ENCODE data around the gene PRDM11. TPM values are rescaled to one million over a fixed set of nuclear protein-coding genes. Genes with fewer than 3 reads are reported as not detected.

The PRDM11 gene
- total and polyA plus RNA-seq, 2 of the 4 experiments (the other 2 are of a cell fraction), result 2.2 to 2.7 TPM

- in situ Hi-C loops (cut with MboI; ENCODE audit: low sequenced_read_pairs) (no loop called here), intact Hi-C loops (cut with micrococcal nuclease) (no loop called here), dilution Hi-C loops (cut with HindIII; ENCODE audit: low sequenced_read_pairs, unreplicated experiment) (no loop called here)
- no peak overlapping the region for H3K27ac ChIP-seq (ENCODE audit: insufficient read depth, low read length)
- H2BK15ac ChIP-seq (ENCODE audit: low read depth, low read length), result no peak overlapping the region
- DNase-seq (no peak), ATAC-seq (ENCODE audit: low read depth) (no peak)
- H3K27me3 ChIP-seq (ENCODE audit: control insufficient read depth, insufficient read depth, low read length), result peaks cover 5% of the 10 kb centered on the region
- H3K4ac ChIP-seq (ENCODE audit: low read depth, low read length), result no peak overlapping the region
- BruUV-seq (replicated peaks), result no TSS peak
- no peak overlapping the region for H3K23ac ChIP-seq (ENCODE audit: low read depth, low read length)
- no peak overlapping the region for H3K4me2 ChIP-seq (ENCODE audit: low read depth, low read length)
- no peak overlapping the region for H2AFZ ChIP-seq (replicated peaks; ENCODE audit: low read length, poor library complexity)
- 0 out of 2 replicates have a peak, but pooled peaks cover 1% of the 10 kb centered on the region for H3K4me1 ChIP-seq (ENCODE audit: control insufficient read depth, insufficient read depth, low read length)
- WGBS, 2 experiments (ENCODE audit: extremely low coverage in 2 of 2, insufficient read length in 1 of 2), result no CpG with 5 or more reads among the region's 4 CpGs
- no peak overlapping the region for H3K18ac ChIP-seq (ENCODE audit: low read depth, low read length)
- H2BK5ac ChIP-seq (ENCODE audit: low read depth, low read length, poor library complexity, severe bottlenecking), result no peak overlapping the region
- H4K8ac ChIP-seq (ENCODE audit: low read depth in 2 of 2, low read length in 2 of 2), result no peak overlapping the region
- H2BK120ac ChIP-seq (ENCODE audit: low read depth, low read length), result no peak overlapping the region
- no peaks in the 10 kb centered on the region; the same call in 1 of the 2 replicates for H3K9me3 ChIP-seq (ENCODE audit: control insufficient read depth, insufficient read depth, low read length)
- TF ChIP-seq RCOR1 (IDR thresholded peaks at IDR 0.05; ENCODE audit: insufficient replicate concordance, low read length), result no peak
- TF ChIP-seq, protein P1, sequence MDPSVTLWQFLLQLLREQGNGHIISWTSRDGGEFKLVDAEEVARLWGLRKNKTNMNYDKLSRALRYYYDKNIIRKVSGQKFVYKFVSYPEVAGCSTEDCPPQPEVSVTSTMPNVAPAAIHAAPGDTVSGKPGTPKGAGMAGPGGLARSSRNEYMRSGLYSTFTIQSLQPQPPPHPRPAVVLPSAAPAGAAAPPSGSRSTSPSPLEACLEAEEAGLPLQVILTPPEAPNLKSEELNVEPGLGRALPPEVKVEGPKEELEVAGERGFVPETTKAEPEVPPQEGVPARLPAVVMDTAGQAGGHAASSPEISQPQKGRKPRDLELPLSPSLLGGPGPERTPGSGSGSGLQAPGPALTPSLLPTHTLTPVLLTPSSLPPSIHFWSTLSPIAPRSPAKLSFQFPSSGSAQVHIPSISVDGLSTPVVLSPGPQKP (IDR thresholded peaks at IDR 0.05; ENCODE audit: borderline replicate concordance, low read depth, low read length), result no peak
- TF ChIP-seq SMC3 (IDR thresholded peaks at IDR 0.05; ENCODE audit: low read depth, low read length), result no peak
- TF ChIP-seq FOS (IDR thresholded peaks at IDR 0.05; ENCODE audit: low read depth, low read length), result no peak
- no peak for TF ChIP-seq MAZ (IDR thresholded peaks at IDR 0.05; ENCODE audit: borderline replicate concordance, low read depth, low read length)
- TF ChIP-seq BHLHE40 (IDR thresholded peaks at IDR 0.05; ENCODE audit: low read depth, low read length), result no peak
- TF ChIP-seq POLR2A (IDR thresholded peaks at IDR 0.05; ENCODE audit: low read depth, low read length), result no peak
- TF ChIP-seq, protein P2, sequence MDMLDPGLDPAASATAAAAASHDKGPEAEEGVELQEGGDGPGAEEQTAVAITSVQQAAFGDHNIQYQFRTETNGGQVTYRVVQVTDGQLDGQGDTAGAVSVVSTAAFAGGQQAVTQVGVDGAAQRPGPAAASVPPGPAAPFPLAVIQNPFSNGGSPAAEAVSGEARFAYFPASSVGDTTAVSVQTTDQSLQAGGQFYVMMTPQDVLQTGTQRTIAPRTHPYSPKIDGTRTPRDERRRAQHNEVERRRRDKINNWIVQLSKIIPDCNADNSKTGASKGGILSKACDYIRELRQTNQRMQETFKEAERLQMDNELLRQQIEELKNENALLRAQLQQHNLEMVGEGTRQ (IDR thresholded peaks at IDR 0.05; ENCODE audit: low read depth, low read length), result no peak
- no peak for TF ChIP-seq RAD21 (IDR thresholded peaks at IDR 0.05; ENCODE audit: low read length)
- TF ChIP-seq RFX5 (IDR thresholded peaks at IDR 0.05; ENCODE audit: low read depth, low read length), result no peak
- TF ChIP-seq CTCF (conservative IDR thresholded peaks at IDR 0.05; ENCODE audit: low read depth, low read length), result no peak
- no peak for TF ChIP-seq CHD1 (IDR thresholded peaks at IDR 0.05; ENCODE audit: low read depth, low read length)
- H3K56ac ChIP-seq (ENCODE audit: extremely low read depth, insufficient read depth, low read length), result no peak overlapping the region
- no peak overlapping the region for H4K91ac ChIP-seq (ENCODE audit: insufficient read depth, low read depth, low read length)
- CTCF ChIA-PET, result no interaction called here
- no peak overlapping the region for H4K5ac ChIP-seq (ENCODE audit: low read depth, low read length)
- no peak overlapping the region for H3K9ac ChIP-seq (ENCODE audit: low read depth, low read length)
- H2BK20ac ChIP-seq (ENCODE audit: low read depth, low read length), result no peak overlapping the region
- H3K4me3 ChIP-seq (ENCODE audit: insufficient read depth, low read depth, low read length), result no peak overlapping the region
- no peaks in the 10 kb centered on the region for H3K36me3 ChIP-seq (ENCODE audit: control insufficient read depth, insufficient read depth, low read length)
- no peak overlapping the region for H2AK9ac ChIP-seq (replicated peaks; ENCODE audit: low read depth, low read length, poor library complexity)
- no peak overlapping the region for H2AK5ac ChIP-seq (ENCODE audit: low read depth, low read length)
- H3K14ac ChIP-seq (replicated peaks; ENCODE audit: low read depth, low read length), result no peak overlapping the region
- H4K20me1 ChIP-seq (ENCODE audit: insufficient read depth, low read length), result no peaks in the 10 kb centered on the region
- H3K79me1 ChIP-seq (ENCODE audit: low read depth in 1 of 2, low read length in 2 of 2), result no peaks in the 10 kb centered on the region
- H3K9me1 ChIP-seq (ENCODE audit: insufficient read depth, low read length), result no peaks in the 10 kb centered on the region
- POLR2A ChIA-PET (ENCODE audit: unreplicated experiment), result no interaction called here
Measured at GRCh38 chr11:45262900-45263299, 116.5 kb downstream of the PRDM11 start.
